GM19193 (cell line): ENCODE results near the gene FHAD1.

ENCODE experiments used
- POLR2A ChIP-seq: IDR thresholded peaks from 4 replicates; pipeline ENCODE4 v1.6.1; 2011; ENCODE audit not compliant: insufficient read depth, insufficient read length; ENCODE audit errors: extremely low read depth

Gene FHAD1

GRCh38 chr1:15346346-15347030 lies 99.5 kb downstream of the FHAD1 start:
- TF ChIP-seq POLR2A, result no peak

GRCh38 chr1:15347182-15347581 lies 100.2 kb downstream of the FHAD1 start:
- TF ChIP-seq POLR2A, result no peak

GRCh38 chr1:15348648-15349047 lies 101.6 kb downstream of the FHAD1 start:
- TF ChIP-seq POLR2A, result no peak

GRCh38 chr1:15349133-15349532 lies 102.1 kb downstream of the FHAD1 start:
- TF ChIP-seq POLR2A, result no peak

- TF ChIP-seq POLR2A, result no peak
These were observed 103.1 kb downstream of the FHAD1 start for GRCh38 chr1:15350151-15350550.

GRCh38 chr1:15350551-15351200 lies 103.7 kb downstream of the FHAD1 start:
- no peak for TF ChIP-seq POLR2A

- no peak for TF ChIP-seq POLR2A
These were observed 104.3 kb downstream of the FHAD1 start for GRCh38 chr1:15351310-15351709.

- TF ChIP-seq POLR2A, result no peak
These were observed 105.3 kb downstream of the FHAD1 start for GRCh38 chr1:15352128-15352957.

GRCh38 chr1:15353839-15354579 lies 107.0 kb downstream of the FHAD1 start:
- no peak for TF ChIP-seq POLR2A

- no peak for TF ChIP-seq POLR2A
These were observed 107.5 kb downstream of the FHAD1 start for GRCh38 chr1:15354580-15354965.

- TF ChIP-seq POLR2A, result no peak
These were observed 109.1 kb downstream of the FHAD1 start for GRCh38 chr1:15355968-15356625.

- no peak for TF ChIP-seq POLR2A
These were observed 110.7 kb downstream of the FHAD1 start for GRCh38 chr1:15357612-15358207.

- TF ChIP-seq POLR2A, result no peak
These were observed 111.6 kb downstream of the FHAD1 start for GRCh38 chr1:15358565-15359133.

GRCh38 chr1:15360700-15361099 lies 113.7 kb downstream of the FHAD1 start:
- TF ChIP-seq POLR2A, result no peak
